Measurements from ENCODE around the gene MYOZ3. TPM values are rescaled to one million over a fixed set of nuclear protein-coding genes. Genes with fewer than 3 reads are reported as not detected.

Gene MYOZ3
- total RNA-seq, 1 experiment from 2014 or later = not detected

GRCh38 chr5:150662731-150663516 lies 1.9 kb downstream of the MYOZ3 start:
- H3K36me3 ChIP-seq (ENCODE audit: low read depth, low read length) = no peaks in the 10 kb centered on the region
- no peaks in the 10 kb centered on the region for H3K4me1 ChIP-seq (ENCODE audit: insufficient read depth, low read length)
- H3F3A ChIP-seq (ENCODE audit: low read length, unreplicated experiment) = no peaks in the 10 kb centered on the region
- no peaks in the 10 kb centered on the region for H3K9me3 ChIP-seq (ENCODE audit: low read length)
- H2AFZ ChIP-seq (ENCODE audit: low read length) = no peak overlapping the region
- DNase-seq (no peak), ATAC-seq (peak; percentile 10; the same call in 1 of the 2 replicates)
- no peak overlapping the region for H3K4me3 ChIP-seq (ENCODE audit: low read length)
- no peak overlapping the region for H3K9ac ChIP-seq (ENCODE audit: low read length)
- H4K20me1 ChIP-seq (ENCODE audit: low read length) = no peaks in the 10 kb centered on the region
- no peak overlapping the region for H3K4me2 ChIP-seq (ENCODE audit: low read length)
- no peak overlapping the region for H3K27ac ChIP-seq (ENCODE audit: low read length)
- no TSS peak for BruUV-seq (replicated peaks)
- TF ChIP-seq CTCF (conservative IDR thresholded peaks at IDR 0.05; ENCODE audit: low read depth, low read length) = no peak
- H3K27me3 ChIP-seq (ENCODE audit: low read length) = no peaks in the 10 kb centered on the region; the same call in 1 of the 2 replicates
- intact Hi-C loops (cut with micrococcal nuclease) = no loop called here
- H3K79me2 ChIP-seq (ENCODE audit: low read length) = no peaks in the 10 kb centered on the region
- ChIA-PET CTCF (no interaction called here), POLR2A (ENCODE audit: unreplicated experiment) (no interaction called here)
- no peaks in the 10 kb centered on the region for H3K9me2 ChIP-seq (replicated peaks; ENCODE audit: low read length)

GRCh38 chr5:150663936-150664335 lies 2.9 kb downstream of the MYOZ3 start:
- H3K4me1 ChIP-seq (ENCODE audit: insufficient read depth, low read length) = no peaks in the 10 kb centered on the region
- CTCF ChIA-PET = no interaction called here
- TF ChIP-seq EZH2 (IDR thresholded peaks at IDR 0.05; ENCODE audit: low read length, unreplicated experiment) (no peak), EZH2phosphoT487 (IDR thresholded peaks at IDR 0.05; ENCODE audit: borderline replicate concordance, low read length) (no peak), CTCF (conservative IDR thresholded peaks at IDR 0.05; ENCODE audit: low read depth, low read length) (no peak)
- no peaks in the 10 kb centered on the region for H3K79me2 ChIP-seq (ENCODE audit: low read length)
- ATAC-seq (no peak), DNase-seq (no peak)
- H3K9me2 ChIP-seq (replicated peaks; ENCODE audit: low read length) = no peaks in the 10 kb centered on the region
- H3K4me3 ChIP-seq (ENCODE audit: low read length) = no peak overlapping the region
- POLR2A ChIA-PET (ENCODE audit: unreplicated experiment) = no interaction called here
- BruUV-seq (replicated peaks) = no TSS peak
- H2AFZ ChIP-seq (ENCODE audit: low read length) = no peak overlapping the region
- no peaks in the 10 kb centered on the region for H3K9me3 ChIP-seq (ENCODE audit: low read length)
- H3F3A ChIP-seq (ENCODE audit: low read length, unreplicated experiment) = no peaks in the 10 kb centered on the region
- H3K27me3 ChIP-seq (ENCODE audit: low read length) = no peaks in the 10 kb centered on the region; the same call in 1 of the 2 replicates
- intact Hi-C loops (cut with micrococcal nuclease) = no loop called here
- H3K27ac ChIP-seq (ENCODE audit: low read length) = no peak overlapping the region
- H3K4me2 ChIP-seq (ENCODE audit: low read length) = no peak overlapping the region
- H3K36me3 ChIP-seq (ENCODE audit: low read depth, low read length) = no peaks in the 10 kb centered on the region
- no peak overlapping the region for H3K9ac ChIP-seq (ENCODE audit: low read length)
- H4K20me1 ChIP-seq (ENCODE audit: low read length) = no peaks in the 10 kb centered on the region

GRCh38 chr5:150665044-150665443 lies 4.0 kb downstream of the MYOZ3 start:
- H4K20me1 ChIP-seq (ENCODE audit: low read length) = no peaks in the 10 kb centered on the region
- ATAC-seq (no peak), DNase-seq (no peak)
- H3K9ac ChIP-seq (ENCODE audit: low read length) = no peak overlapping the region
- H3K9me3 ChIP-seq (ENCODE audit: low read length) = no peaks in the 10 kb centered on the region
- TF ChIP-seq CTCF (conservative IDR thresholded peaks at IDR 0.05; ENCODE audit: low read depth, low read length) (no peak), EZH2 (IDR thresholded peaks at IDR 0.05; ENCODE audit: low read length, unreplicated experiment) (no peak), EZH2phosphoT487 (IDR thresholded peaks at IDR 0.05; ENCODE audit: borderline replicate concordance, low read length) (no peak)
- H3K27me3 ChIP-seq (ENCODE audit: low read length) = no peaks in the 10 kb centered on the region; the same call in 1 of the 2 replicates
- H3K4me3 ChIP-seq (ENCODE audit: low read length) = no peak overlapping the region
- no peak overlapping the region for H3K4me2 ChIP-seq (ENCODE audit: low read length)
- no peak overlapping the region for H2AFZ ChIP-seq (ENCODE audit: low read length)
- no peaks in the 10 kb centered on the region for H3K79me2 ChIP-seq (ENCODE audit: low read length)
- H3K27ac ChIP-seq (ENCODE audit: low read length) = no peak overlapping the region
- no peaks in the 10 kb centered on the region for H3K4me1 ChIP-seq (ENCODE audit: insufficient read depth, low read length)
- ChIA-PET CTCF (no interaction called here), POLR2A (ENCODE audit: unreplicated experiment) (no interaction called here)
- no peaks in the 10 kb centered on the region for H3F3A ChIP-seq (ENCODE audit: low read length, unreplicated experiment)
- no TSS peak for BruUV-seq (replicated peaks)
- H3K9me2 ChIP-seq (replicated peaks; ENCODE audit: low read length) = no peaks in the 10 kb centered on the region
- no peaks in the 10 kb centered on the region for H3K36me3 ChIP-seq (ENCODE audit: low read depth, low read length)
- intact Hi-C loops (cut with micrococcal nuclease) = no loop called here

Measured in PC-3 (cell line).